ENCODE measurements around the gene WEE2. TPM values are rescaled to one million over a fixed set of nuclear protein-coding genes. Genes with fewer than 3 reads are reported as not detected.

The WEE2 gene
- total RNA-seq, 4 donors from 2014 or later = not detected

- Histone ChIP-seq H3K27me3 (no peaks in the 10 kb centered on the region), H3K4me3 (no peak overlapping the region), H3K36me3 (no peaks in the 10 kb centered on the region), H3K27ac (no peak overlapping the region), H3K4me1 (peaks cover 0 to 9% (median 0%) of the 10 kb centered on the region in 4 donors), H3K9me3 (no peaks in the 10 kb centered on the region)
- TF ChIP-seq CTCF (IDR thresholded peaks at IDR 0.05) (no peak), POLR2A (IDR thresholded peaks at IDR 0.05) (no peak)
- DNase-seq = no peak
These were observed 1.2 kb downstream of the WEE2 start for GRCh38 chr7:141709318-141709717.

GRCh38 chr7:141709749-141710148, 1.6 kb downstream of the WEE2 start:
- H3K27me3 ChIP-seq = no peaks in the 10 kb centered on the region
- no peak overlapping the region for H3K4me3 ChIP-seq
- H3K36me3 ChIP-seq = no peaks in the 10 kb centered on the region
- DNase-seq = no peak
- H3K27ac ChIP-seq = no peak overlapping the region
- H3K9me3 ChIP-seq = no peaks in the 10 kb centered on the region
- no peak for TF ChIP-seq CTCF (IDR thresholded peaks at IDR 0.05)
- no peak for TF ChIP-seq POLR2A (IDR thresholded peaks at IDR 0.05)
- peaks cover 0 to 9% (median 0%) of the 10 kb centered on the region in 4 donors for H3K4me1 ChIP-seq

GRCh38 chr7:141710301-141710700, 2.1 kb downstream of the WEE2 start:
- DNase-seq = no peak
- H3K4me1 ChIP-seq = peaks cover 0 to 7% (median 0%) of the 10 kb centered on the region in 4 donors
- H3K9me3 ChIP-seq = no peaks in the 10 kb centered on the region
- H3K27ac ChIP-seq = no peak overlapping the region
- no peaks in the 10 kb centered on the region for H3K36me3 ChIP-seq
- no peaks in the 10 kb centered on the region for H3K27me3 ChIP-seq
- TF ChIP-seq POLR2A (IDR thresholded peaks at IDR 0.05) = no peak
- TF ChIP-seq CTCF (IDR thresholded peaks at IDR 0.05) = no peak
- H3K4me3 ChIP-seq = no peak overlapping the region

- no peak overlapping the region for H3K27ac ChIP-seq
These were observed 4.6 kb downstream of the WEE2 start for GRCh38 chr7:141712603-141713255.

GRCh38 chr7:141713890-141714289, 5.7 kb downstream of the WEE2 start:
- no peak overlapping the region for H3K27ac ChIP-seq
- H3K4me1 ChIP-seq = no peaks in the 10 kb centered on the region
- no peak for TF ChIP-seq CTCF (IDR thresholded peaks at IDR 0.05)
- H3K4me3 ChIP-seq = no peak overlapping the region
- no peaks in the 10 kb centered on the region for H3K27me3 ChIP-seq
- no peaks in the 10 kb centered on the region for H3K36me3 ChIP-seq
- H3K9me3 ChIP-seq = no peaks in the 10 kb centered on the region
- DNase-seq = no peak

More at GRCh38 chr7:141712603-141713255, 4.6 kb downstream of the WEE2 start:
- no peak overlapping the region for H3K4me3 ChIP-seq
- no peaks in the 10 kb centered on the region for H3K27me3 ChIP-seq
- no peaks in the 10 kb centered on the region for H3K4me1 ChIP-seq
- no peaks in the 10 kb centered on the region for H3K9me3 ChIP-seq
- DNase-seq = no peak
- TF ChIP-seq CTCF (IDR thresholded peaks at IDR 0.05) = no peak
- no peak for TF ChIP-seq POLR2A (IDR thresholded peaks at IDR 0.05)
- no peaks in the 10 kb centered on the region for H3K36me3 ChIP-seq

- TF ChIP-seq CTCF (IDR thresholded peaks at IDR 0.05) = no peak
- no peak for TF ChIP-seq POLR2A (IDR thresholded peaks at IDR 0.05)
- H3K27ac ChIP-seq = no peak overlapping the region
- no peaks in the 10 kb centered on the region for H3K36me3 ChIP-seq
- H3K27me3 ChIP-seq = no peaks in the 10 kb centered on the region
- H3K4me3 ChIP-seq = no peak overlapping the region
- no peak for DNase-seq
- H3K9me3 ChIP-seq = no peaks in the 10 kb centered on the region
- H3K4me1 ChIP-seq = no peaks in the 10 kb centered on the region
These were observed 6.4 kb downstream of the WEE2 start for GRCh38 chr7:141714571-141714970.

Measured in Peyer's patch (tissue), 4 donors.